OCI-LY3 (cell line): ENCODE data around the gene MDFIC.

Experiments used
- EZH2phosphoT487 ChIP-seq: fragments of 200-600 bp; shearing (Covaris generic); IDR thresholded peaks from 2 replicates; pipeline ENCODE4 v1.6.1; 2018; ENCODE audit warnings: antibody characterized with exemption, mixed run types, low read depth
- TF ChIP-seq, protein P1 (sequence below): fragments of 200-600, 300-600 bp; sonication (generic); IDR thresholded peaks from 2 replicates; pipeline ENCODE4 v1.5.1; 2014; ENCODE audit warnings: antibody characterized with exemption, low read length, low read depth

DNA sequence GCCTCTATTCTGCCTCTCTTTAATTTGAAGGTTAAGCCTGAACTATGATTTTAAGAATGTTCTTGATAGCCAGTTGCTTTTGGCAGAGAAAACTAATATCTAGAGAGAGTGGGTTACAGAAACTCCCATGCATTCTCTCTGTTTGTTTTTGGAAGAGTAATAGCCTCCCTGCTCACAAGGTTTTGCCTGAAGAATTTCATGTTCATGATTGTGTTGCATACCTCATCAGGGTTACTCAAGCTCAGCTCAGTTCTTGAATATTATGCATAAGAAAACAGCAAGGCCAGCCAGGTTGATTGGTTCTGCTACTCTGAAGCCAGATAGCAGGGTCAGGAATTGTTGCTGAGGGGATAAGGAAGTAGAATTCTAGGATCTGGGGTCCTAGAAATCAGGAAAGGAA lies 137.4 kb downstream of the MDFIC start:
- TF ChIP-seq, protein P1, sequence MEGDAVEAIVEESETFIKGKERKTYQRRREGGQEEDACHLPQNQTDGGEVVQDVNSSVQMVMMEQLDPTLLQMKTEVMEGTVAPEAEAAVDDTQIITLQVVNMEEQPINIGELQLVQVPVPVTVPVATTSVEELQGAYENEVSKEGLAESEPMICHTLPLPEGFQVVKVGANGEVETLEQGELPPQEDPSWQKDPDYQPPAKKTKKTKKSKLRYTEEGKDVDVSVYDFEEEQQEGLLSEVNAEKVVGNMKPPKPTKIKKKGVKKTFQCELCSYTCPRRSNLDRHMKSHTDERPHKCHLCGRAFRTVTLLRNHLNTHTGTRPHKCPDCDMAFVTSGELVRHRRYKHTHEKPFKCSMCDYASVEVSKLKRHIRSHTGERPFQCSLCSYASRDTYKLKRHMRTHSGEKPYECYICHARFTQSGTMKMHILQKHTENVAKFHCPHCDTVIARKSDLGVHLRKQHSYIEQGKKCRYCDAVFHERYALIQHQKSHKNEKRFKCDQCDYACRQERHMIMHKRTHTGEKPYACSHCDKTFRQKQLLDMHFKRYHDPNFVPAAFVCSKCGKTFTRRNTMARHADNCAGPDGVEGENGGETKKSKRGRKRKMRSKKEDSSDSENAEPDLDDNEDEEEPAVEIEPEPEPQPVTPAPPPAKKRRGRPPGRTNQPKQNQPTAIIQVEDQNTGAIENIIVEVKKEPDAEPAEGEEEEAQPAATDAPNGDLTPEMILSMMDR: no peak
- TF ChIP-seq EZH2phosphoT487: no peak
